Suprapubic skin (tissue), 4 donors: ENCODE data around the gene NPAS3. TPM values are rescaled to one million over a fixed set of nuclear protein-coding genes. Genes with fewer than 3 reads are reported as not detected.

Experiments used
- DNase-seq, 2 donors: peaks; one replicate each; pipeline ENCODE4 v3.0.0-alpha.2; 2019; ENCODE audit warnings: low spot score in 2 of 2
- H3K27ac ChIP-seq: fragments of 200-600 bp; sonication (generic); one replicate; pipeline ENCODE4 v1.5.1; 2019
- H3K27me3 ChIP-seq: fragments of 200-600 bp; sonication (generic); one replicate; pipeline ENCODE4 v1.5.1; 2019
- H3K36me3 ChIP-seq: fragments of 200-600 bp; sonication (generic); one replicate; pipeline ENCODE4 v1.5.1; 2019
- H3K4me1 ChIP-seq: fragments of 200-600 bp; sonication (generic); one replicate; pipeline ENCODE4 v1.5.1; 2019
- H3K4me3 ChIP-seq: fragments of 200-600 bp; sonication (generic); one replicate; pipeline ENCODE4 v1.5.1; 2019; ENCODE audit warnings: mild to moderate bottlenecking
- H3K9me3 ChIP-seq: fragments of 200-600 bp; sonication (generic); one replicate; pipeline ENCODE4 v1.5.1; 2019
- EP300 ChIP-seq: sonication (generic); formaldehyde crosslinking; IDR thresholded peaks from one replicate; pipeline ENCODE4 v1.6.1; 2017; ENCODE audit warnings: antibody characterized with exemption
- POLR2A ChIP-seq, 2 donors: fragments of 450-650 bp; IDR thresholded peaks; one replicate each; pipeline ENCODE4 v1.6.1; 2017; ENCODE audit warnings: antibody characterized with exemption in 2 of 2, mild to moderate bottlenecking in 2 of 2, moderate library complexity in 2 of 2
- POLR2AphosphoS5 ChIP-seq, 3 donors: sonication (generic); formaldehyde crosslinking; IDR thresholded peaks; one replicate each; pipeline ENCODE4 v1.6.1; 2017; ENCODE audit warnings: antibody characterized with exemption in 3 of 3
- WGBS: methylation state at CpG from one replicate; pipeline ENCODE4 v1.1.5; 2018; 5-methylcytosine and 5-hydroxymethylcytosine counted together
- total RNA-seq, 4 donors: library from RNA; depleted of rRNA; stranded (reverse); fragments of >200 nt; gene quantifications; one replicate each; pipeline ENCODE4 v1.1.0, GENCODE V29; 2016
- TF ChIP-seq, protein P1 (sequence below), 2 donors: fragments of 200-600 bp in 1 of 2; fragments of 450-650 bp in 1 of 2; sonication (generic) in 1 of 2; IDR thresholded peaks; one replicate each; pipeline ENCODE4 v1.5.1; 2016 to 2019; ENCODE audit warnings: antibody characterized with exemption in 2 of 2, mild to moderate bottlenecking in 1 of 2, moderate library complexity in 1 of 2

The NPAS3 gene
- total RNA-seq, 4 donors from 2014 or later: 0.17 to 0.45 (median 0.29) TPM; not detected in 1

DNA sequence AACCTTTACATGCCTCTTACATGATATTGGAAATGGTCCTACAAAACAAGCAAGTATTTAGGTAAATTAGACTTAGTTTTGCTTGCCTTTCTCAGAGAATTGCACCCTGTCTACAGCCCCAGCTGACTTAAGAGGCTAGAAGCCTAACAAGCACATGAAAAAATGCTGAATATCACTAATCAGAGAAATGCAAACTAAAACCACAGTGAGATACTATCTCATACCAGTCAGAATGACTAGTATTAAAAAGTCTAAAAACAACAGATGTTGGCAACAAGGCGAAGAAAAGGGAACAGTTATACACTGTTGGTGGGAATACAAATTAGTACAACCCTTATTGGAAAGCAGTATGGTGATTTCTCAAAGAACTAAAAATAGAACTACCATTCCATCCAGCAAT, 908.4 kb downstream of the NPAS3 start:
- 65% methylated on average over 1 of the region's 1 CpG for WGBS

GRCh38 chr14:33848009-33848408, 909.3 kb downstream of the NPAS3 start:
- 90% methylated on average over 5 of the region's 5 CpGs for WGBS

More for the DNA sequence above, 908.4 kb downstream of the NPAS3 start:
- Histone ChIP-seq H3K4me3 (no peak overlapping the region), H3K9me3 (no peaks in the 10 kb centered on the region), H3K27ac (no peak overlapping the region), H3K4me1 (no peaks in the 10 kb centered on the region), H3K27me3 (no peaks in the 10 kb centered on the region), H3K36me3 (no peaks in the 10 kb centered on the region)
- DNase-seq: no peak
- TF ChIP-seq POLR2A (IDR thresholded peaks at IDR 0.05) (no peak), EP300 (no peak), POLR2AphosphoS5 (IDR thresholded peaks at IDR 0.05) (no peak)
- TF ChIP-seq, protein P1, sequence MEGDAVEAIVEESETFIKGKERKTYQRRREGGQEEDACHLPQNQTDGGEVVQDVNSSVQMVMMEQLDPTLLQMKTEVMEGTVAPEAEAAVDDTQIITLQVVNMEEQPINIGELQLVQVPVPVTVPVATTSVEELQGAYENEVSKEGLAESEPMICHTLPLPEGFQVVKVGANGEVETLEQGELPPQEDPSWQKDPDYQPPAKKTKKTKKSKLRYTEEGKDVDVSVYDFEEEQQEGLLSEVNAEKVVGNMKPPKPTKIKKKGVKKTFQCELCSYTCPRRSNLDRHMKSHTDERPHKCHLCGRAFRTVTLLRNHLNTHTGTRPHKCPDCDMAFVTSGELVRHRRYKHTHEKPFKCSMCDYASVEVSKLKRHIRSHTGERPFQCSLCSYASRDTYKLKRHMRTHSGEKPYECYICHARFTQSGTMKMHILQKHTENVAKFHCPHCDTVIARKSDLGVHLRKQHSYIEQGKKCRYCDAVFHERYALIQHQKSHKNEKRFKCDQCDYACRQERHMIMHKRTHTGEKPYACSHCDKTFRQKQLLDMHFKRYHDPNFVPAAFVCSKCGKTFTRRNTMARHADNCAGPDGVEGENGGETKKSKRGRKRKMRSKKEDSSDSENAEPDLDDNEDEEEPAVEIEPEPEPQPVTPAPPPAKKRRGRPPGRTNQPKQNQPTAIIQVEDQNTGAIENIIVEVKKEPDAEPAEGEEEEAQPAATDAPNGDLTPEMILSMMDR (IDR thresholded peaks at IDR 0.05): no peak

DNA sequence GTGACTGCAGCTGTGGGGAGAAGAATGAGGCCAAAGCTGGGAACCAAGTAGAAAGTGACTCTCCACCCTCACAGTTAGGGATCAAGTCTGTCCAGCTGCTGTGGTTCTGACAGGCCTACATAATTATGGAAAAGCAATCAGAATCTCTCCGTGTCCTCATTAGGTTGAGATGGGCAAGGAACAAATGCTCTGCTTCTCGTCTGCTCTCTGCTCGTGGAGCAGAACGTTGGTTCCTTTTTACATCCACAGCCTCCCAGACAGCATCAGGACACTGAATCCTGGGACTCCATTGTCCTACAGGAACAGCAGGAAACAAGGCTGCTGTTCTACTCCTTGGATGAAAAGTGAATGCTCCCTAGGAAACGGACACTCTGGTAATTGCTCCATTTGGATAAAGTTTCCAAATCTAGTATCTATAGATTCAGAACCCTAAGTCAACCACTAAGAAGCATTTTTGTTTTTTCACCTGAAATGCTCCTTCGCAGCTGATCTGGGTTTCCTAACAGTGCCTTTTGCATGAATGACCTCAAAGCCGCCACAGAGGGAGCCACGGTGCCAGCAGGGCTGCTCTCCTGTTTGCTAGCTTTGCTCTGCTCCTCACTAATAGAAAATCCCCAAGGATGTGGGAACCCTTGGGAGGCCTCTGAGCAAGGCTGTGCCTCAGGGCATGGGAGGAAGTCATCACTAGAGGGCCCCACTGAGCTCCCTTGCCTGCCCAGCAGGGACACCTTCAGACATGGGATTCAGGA, 910.2 kb downstream of the NPAS3 start:
- Histone ChIP-seq H3K27me3 (no peaks in the 10 kb centered on the region), H3K9me3 (no peaks in the 10 kb centered on the region), H3K4me1 (no peaks in the 10 kb centered on the region), H3K27ac (no peak overlapping the region), H3K36me3 (no peaks in the 10 kb centered on the region), H3K4me3 (no peak overlapping the region)
- DNase-seq: no peak
- 81% methylated on average over 8 of the region's 8 CpGs for WGBS
- TF ChIP-seq POLR2AphosphoS5 (IDR thresholded peaks at IDR 0.05): no peak
- no peak for TF ChIP-seq EP300
- no peak for TF ChIP-seq POLR2A (IDR thresholded peaks at IDR 0.05)
- TF ChIP-seq, protein P1 (IDR thresholded peaks at IDR 0.05): peak in 1 of 2 donors; percentile 48

More at GRCh38 chr14:33848009-33848408, 909.3 kb downstream of the NPAS3 start:
- no peaks in the 10 kb centered on the region for H3K9me3 ChIP-seq
- no peak overlapping the region for H3K27ac ChIP-seq
- TF ChIP-seq POLR2AphosphoS5 (IDR thresholded peaks at IDR 0.05): no peak
- TF ChIP-seq EP300: no peak
- TF ChIP-seq POLR2A (IDR thresholded peaks at IDR 0.05): no peak
- TF ChIP-seq, protein P1 (IDR thresholded peaks at IDR 0.05): no peak
- H3K36me3 ChIP-seq: no peaks in the 10 kb centered on the region
- no peak overlapping the region for H3K4me3 ChIP-seq
- no peaks in the 10 kb centered on the region for H3K27me3 ChIP-seq
- H3K4me1 ChIP-seq: no peaks in the 10 kb centered on the region
- no peak for DNase-seq

DNA sequence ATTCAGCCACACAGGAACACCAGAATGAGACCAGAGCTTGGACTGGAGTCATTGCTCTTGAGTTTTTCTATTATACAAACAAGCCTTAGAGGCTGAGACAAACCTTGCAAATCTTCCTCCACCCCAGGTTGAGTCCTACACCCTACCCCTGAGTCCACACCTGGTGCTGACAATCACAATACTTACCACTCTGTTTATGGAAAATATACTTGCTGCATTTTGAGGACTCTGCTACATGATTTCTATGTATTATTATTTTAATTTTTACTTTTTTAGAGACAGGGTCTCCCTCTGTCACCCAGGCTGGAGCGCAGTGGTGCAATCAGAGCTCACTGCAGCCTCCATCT, 910.7 kb downstream of the NPAS3 start:
- Histone ChIP-seq H3K27me3 (no peaks in the 10 kb centered on the region), H3K4me1 (no peaks in the 10 kb centered on the region), H3K9me3 (no peaks in the 10 kb centered on the region), H3K27ac (no peak overlapping the region), H3K4me3 (no peak overlapping the region), H3K36me3 (no peaks in the 10 kb centered on the region)
- 100% methylated on average over 1 of the region's 1 CpG for WGBS
- TF ChIP-seq, protein P1 (IDR thresholded peaks at IDR 0.05): no peak
- TF ChIP-seq POLR2AphosphoS5 (IDR thresholded peaks at IDR 0.05) (no peak), EP300 (no peak), POLR2A (IDR thresholded peaks at IDR 0.05) (no peak)
- DNase-seq: no peak

GRCh38 chr14:33850826-33851225, 912.1 kb downstream of the NPAS3 start:
- no peaks in the 10 kb centered on the region for H3K9me3 ChIP-seq
- H3K4me3 ChIP-seq: no peak overlapping the region
- TF ChIP-seq POLR2AphosphoS5 (IDR thresholded peaks at IDR 0.05): no peak
- TF ChIP-seq POLR2A (IDR thresholded peaks at IDR 0.05): no peak
- TF ChIP-seq EP300: no peak
- TF ChIP-seq, protein P1 (IDR thresholded peaks at IDR 0.05): no peak
- H3K27ac ChIP-seq: no peak overlapping the region
- 89% methylated on average over 7 of the region's 7 CpGs for WGBS
- H3K36me3 ChIP-seq: no peaks in the 10 kb centered on the region
- no peaks in the 10 kb centered on the region for H3K4me1 ChIP-seq
- DNase-seq: no peak
- H3K27me3 ChIP-seq: no peaks in the 10 kb centered on the region
